Upper lobe of left lung (tissue), 6 donors: Measurements from ENCODE around the gene TXNDC15. TPM values are rescaled to one million over a fixed set of nuclear protein-coding genes. Genes with fewer than 3 reads are reported as not detected.
"Not testable (repeated sequence)": the region's sequence is repeated elsewhere in the genome, so short reads cannot be mapped to it uniquely, and the experiment has no call there.

Experiments used
- ATAC-seq, 2 donors: fragments of 200-7000 bp; cut with Tn5 transposase; one replicate each; pipeline ENCODE4 v1.9.1; 2022; ENCODE audit warnings: mild to moderate bottlenecking in 2 of 2, moderate library complexity in 2 of 2; ENCODE audit not compliant: low FRiP score in 2 of 2
- DNase-seq, 2 donors: peaks; one replicate each; pipeline ENCODE4 v3.0.0-alpha.2; 2019 to 2020
- H3K27ac ChIP-seq, 4 donors: fragments of 200-600 bp; sonication (generic); one replicate each; pipeline ENCODE4 v1.5.1; 2016 to 2019
- H3K27me3 ChIP-seq, 4 donors: fragments of 200-600 bp; sonication (generic); one replicate each; pipeline ENCODE4 v1.5.1; 2017 to 2019
- H3K36me3 ChIP-seq, 4 donors: fragments of 200-600 bp; sonication (generic); one replicate each; pipeline ENCODE4 v1.5.1; 2016 to 2019
- H3K4me1 ChIP-seq, 4 donors: fragments of 200-600 bp; sonication (generic); one replicate each; pipeline ENCODE4 v1.5.1; 2018 to 2019
- H3K4me3 ChIP-seq, 4 donors: fragments of 200-600 bp; sonication (generic); one replicate each; pipeline ENCODE4 v1.5.1; 2017 to 2019; ENCODE audit warnings: mild to moderate bottlenecking in 2 of 4, moderate library complexity in 1 of 4
- H3K9me3 ChIP-seq, 4 donors: fragments of 200-600 bp; sonication (generic); one replicate each; pipeline ENCODE4 v1.5.1; 2018 to 2019
- CTCF ChIP-seq, 6 experiments: fragments of 450-650 bp in 4 of 6; fragments of 200-600 bp in 2 of 6; sonication (generic) in 2 of 6; IDR thresholded peaks; one replicate each; pipeline ENCODE4 v1.5.1; 2016 to 2019; ENCODE audit warnings: antibody characterized with exemption in 6 of 6
- EP300 ChIP-seq, 4 donors: sonication (generic); formaldehyde crosslinking; IDR thresholded peaks; one replicate each; pipeline ENCODE4 v1.5.1; 2017; ENCODE audit warnings: antibody characterized with exemption in 4 of 4, control low read depth in 2 of 4
- POLR2A ChIP-seq, 4 donors: fragments of 450-650 bp; IDR thresholded peaks; one replicate each; pipeline ENCODE4 v1.5.1; 2016 to 2017; ENCODE audit warnings: antibody characterized with exemption in 4 of 4, mild to moderate bottlenecking in 2 of 4
- POLR2AphosphoS5 ChIP-seq, 2 donors: sonication (generic); formaldehyde crosslinking; IDR thresholded peaks; one replicate each; pipeline ENCODE4 v1.5.1; 2017; ENCODE audit warnings: antibody characterized with exemption in 2 of 2
- WGBS, 2 donors: methylation state at CpG; one replicate each; pipeline ENCODE4 v1.1.5; 2017 to 2018; 5-methylcytosine and 5-hydroxymethylcytosine counted together
- total RNA-seq, 6 donors: library from RNA; depleted of rRNA in 4 of 6; stranded (reverse); fragments of >200 nt in 4 of 6; gene quantifications; one replicate each; pipeline versions ENCODE4 v1.1.0 to v1.2.1, GENCODE V29; 2016 to 2021
- donor health status: DM: no; HTN: no; CAD: no; lungs with moderate emphysema.
- donor health status: DM: no; HTN: yes; CAD: no; lungs with severe emphysema.

The TXNDC15 gene
- total RNA-seq, 6 donors from 2014 or later: 49.6 to 78.4 (median 67.2) TPM

GRCh38 chr5:134877159-134877558 is 3.0 kb downstream of the TXNDC15 start:
- DNase-seq (no peak), ATAC-seq (no peak)
- H3K9me3 ChIP-seq: no peaks in the 10 kb centered on the region
- no peak overlapping the region for H3K27ac ChIP-seq
- TF ChIP-seq POLR2AphosphoS5 (IDR thresholded peaks at IDR 0.05) (no peak), POLR2A (IDR thresholded peaks at IDR 0.05) (no peak)
- H3K36me3 ChIP-seq: no peaks in the 10 kb centered on the region
- peaks cover 9 to 39% (median 32%) of the 10 kb centered on the region in 4 donors for H3K4me1 ChIP-seq
- no peak overlapping the region for H3K4me3 ChIP-seq
- H3K27me3 ChIP-seq: no peaks in the 10 kb centered on the region

DNA sequence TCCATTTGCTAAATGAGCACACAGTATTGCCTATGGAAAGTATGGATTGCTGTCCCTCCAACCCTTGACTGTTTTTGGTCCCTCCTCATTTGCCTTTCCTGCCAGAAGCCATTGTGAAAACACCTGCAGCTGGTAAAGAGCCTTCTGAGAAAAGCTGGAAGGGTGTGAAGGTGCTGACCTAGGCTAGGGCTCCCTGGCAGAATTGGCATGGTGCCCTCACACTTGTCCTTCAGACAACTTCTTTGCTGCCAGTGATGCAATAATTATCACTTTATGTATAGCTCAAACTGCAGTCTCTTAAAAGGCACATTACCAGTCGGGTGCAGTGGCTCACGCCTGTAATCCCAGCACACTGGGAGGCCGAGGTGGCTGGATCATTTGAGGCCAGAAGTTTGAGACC is 4.2 kb downstream of the TXNDC15 start:
- H3K4me3 ChIP-seq: no peak overlapping the region
- H3K9me3 ChIP-seq: no peaks in the 10 kb centered on the region
- peaks cover 9 to 39% (median 32%) of the 10 kb centered on the region in 4 donors for H3K4me1 ChIP-seq
- no peak for ATAC-seq
- TF ChIP-seq EP300 (IDR thresholded peaks at IDR 0.05): no peak
- TF ChIP-seq CTCF (IDR thresholded peaks at IDR 0.05): no peak
- TF ChIP-seq POLR2AphosphoS5 (IDR thresholded peaks at IDR 0.05): no peak
- no peak for TF ChIP-seq POLR2A (IDR thresholded peaks at IDR 0.05)
- no peak overlapping the region for H3K27ac ChIP-seq
- 74 to 100% methylated on average over 3 of the region's 3 CpGs for WGBS, 2 donors
- H3K36me3 ChIP-seq: no peaks in the 10 kb centered on the region
- H3K27me3 ChIP-seq: no peaks in the 10 kb centered on the region
- DNase-seq: peak in 1 of 2 donors; percentile 81

DNA sequence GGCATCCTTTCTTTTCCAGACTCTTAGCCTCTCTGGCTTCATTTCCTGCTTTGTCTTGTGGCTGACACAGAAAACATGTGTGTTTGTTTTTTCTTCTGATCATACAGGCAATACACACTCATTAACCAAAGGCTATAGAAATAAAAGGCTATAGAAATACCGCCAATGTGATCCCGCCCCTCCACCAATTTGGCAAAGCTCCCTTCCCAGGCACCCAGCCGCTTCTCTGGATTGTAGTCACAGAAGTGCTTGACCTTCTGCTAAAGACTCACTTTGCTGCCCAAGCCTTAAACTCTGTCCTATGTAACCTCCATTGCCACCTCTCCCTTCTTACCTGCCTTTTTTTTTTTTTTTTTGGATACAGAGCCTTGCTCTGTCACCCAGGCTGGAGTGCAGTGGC is 5.3 kb downstream of the TXNDC15 start:
- 70% methylated on average over 3 of the region's 3 CpGs for WGBS, 2 donors
- peaks cover 9 to 36% (median 29%) of the 10 kb centered on the region in 4 donors for H3K4me1 ChIP-seq
- no peak for ATAC-seq

GRCh38 chr5:134880937-134881336 is 6.8 kb downstream of the TXNDC15 start:
- not testable (repeated sequence) for H3K36me3 ChIP-seq, H3K27ac ChIP-seq, DNase-seq, H3K9me3 ChIP-seq, ATAC-seq, H3K4me3 ChIP-seq, H3K27me3 ChIP-seq
- WGBS, 2 donors: 75 to 76% methylated on average over 2 of the region's 3 CpGs
- peaks cover 0 to 24% (median 18%) of the 10 kb centered on the region in 4 donors for H3K4me1 ChIP-seq

More for the DNA sequence above, 5.3 kb downstream of the TXNDC15 start:
- H3K27me3 ChIP-seq: no peaks in the 10 kb centered on the region
- H3K4me3 ChIP-seq: no peak overlapping the region
- no peak for DNase-seq
- no peak overlapping the region for H3K27ac ChIP-seq
- H3K9me3 ChIP-seq: no peaks in the 10 kb centered on the region
- TF ChIP-seq POLR2AphosphoS5 (IDR thresholded peaks at IDR 0.05) (no peak), CTCF (IDR thresholded peaks at IDR 0.05) (no peak), EP300 (IDR thresholded peaks at IDR 0.05) (no peak), POLR2A (IDR thresholded peaks at IDR 0.05) (no peak)
- H3K36me3 ChIP-seq: no peaks in the 10 kb centered on the region

GRCh38 chr5:134881711-134882110 is 7.5 kb downstream of the TXNDC15 start:
- 89 to 100% methylated on average over 3 of the region's 30 CpGs for WGBS, 2 donors
- ATAC-seq, H3K36me3 ChIP-seq, H3K9me3 ChIP-seq, H3K4me3 ChIP-seq, H3K27ac ChIP-seq, H3K27me3 ChIP-seq: not testable (repeated sequence)
- H3K4me1 ChIP-seq: peaks cover 0 to 19% (median 12%) of the 10 kb centered on the region in 4 donors
- peak in 1 of 2 donors; percentile 62 for DNase-seq

DNA sequence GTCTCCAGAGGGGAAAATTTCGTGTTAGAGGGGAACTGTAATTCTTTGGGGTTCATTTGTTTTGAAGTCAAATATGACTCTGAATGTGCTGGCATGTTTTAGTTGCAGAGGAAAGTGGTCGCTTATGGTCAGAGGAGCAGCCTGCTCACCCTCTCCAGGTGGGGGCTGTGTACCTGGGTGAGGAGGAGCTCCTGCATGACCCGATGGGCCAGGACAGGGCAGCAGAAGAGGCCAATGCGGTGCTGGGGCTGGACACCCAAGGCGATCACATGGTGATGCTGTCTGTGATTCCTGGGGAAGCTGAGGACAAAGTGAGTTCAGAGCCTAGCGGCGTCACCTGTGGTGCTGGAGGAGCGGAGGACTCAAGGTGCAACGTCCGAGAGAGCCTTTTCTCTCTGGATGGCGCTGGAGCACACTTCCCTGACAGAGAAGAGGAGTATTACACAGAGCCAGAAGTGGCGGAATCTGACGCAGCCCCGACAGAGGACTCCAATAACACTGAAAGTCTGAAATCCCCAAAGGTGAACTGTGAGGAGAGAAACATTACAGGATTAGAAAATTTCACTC is 13.5 kb downstream of the TXNDC15 start:
- Histone ChIP-seq H3K9me3 (no peaks in the 10 kb centered on the region), H3K36me3 (peaks cover 3 to 28% (median 9%) of the 10 kb centered on the region in 4 donors), H3K27me3 (no peaks in the 10 kb centered on the region), H3K4me3 (no peak overlapping the region), H3K4me1 (no peaks in the 10 kb centered on the region), H3K27ac (no peak overlapping the region)
- ATAC-seq: peak in 1 of 2 donors; percentile 65
- TF ChIP-seq EP300 (IDR thresholded peaks at IDR 0.05) (no peak), POLR2A (IDR thresholded peaks at IDR 0.05) (no peak), CTCF (IDR thresholded peaks at IDR 0.05) (no peak), POLR2AphosphoS5 (IDR thresholded peaks at IDR 0.05) (no peak)
- 87 to 93% methylated on average over 11 to 14 of the region's 14 CpGs for WGBS, 2 donors
- no peak for DNase-seq
